Liver (tissue), 3 donors: ENCODE results near the gene CALHM3.

Source experiments
- ATF3 ChIP-seq: IDR thresholded peaks from 2 replicates; pipeline ENCODE4 v1.6.1; 2016; ENCODE audit warnings: antibody characterized with exemption
- CTCF ChIP-seq: fragments of 150-350 bp; IDR thresholded peaks from 2 replicates; pipeline ENCODE4 v1.5.1; 2017; ENCODE audit warnings: improper control_type of control experiment, low read depth, low read length; ENCODE audit not compliant: missing input control
- EGR1 ChIP-seq, 2 donors: IDR thresholded peaks; 2 replicates each; pipeline ENCODE4 v1.6.1; 2016 to 2018; ENCODE audit warnings: antibody characterized with exemption in 2 of 2, low read depth in 2 of 2
- HNF4A ChIP-seq, 2 donors: conservative IDR thresholded peaks; 2 replicates each; pipeline ENCODE4 v1.6.1; 2016; ENCODE audit warnings: antibody characterized with exemption in 2 of 2, mild to moderate bottlenecking in 2 of 2
- RAD21 ChIP-seq, 2 donors: IDR thresholded peaks; 2 replicates each; pipeline ENCODE4 v1.6.1; 2016; ENCODE audit warnings: antibody characterized with exemption in 2 of 2, mild to moderate bottlenecking in 2 of 2
- REST ChIP-seq: IDR thresholded peaks from 2 replicates; pipeline ENCODE4 v1.6.1; 2016; ENCODE audit warnings: antibody characterized with exemption, mild to moderate bottlenecking
- TAF1 ChIP-seq: conservative IDR thresholded peaks from 2 replicates; pipeline ENCODE4 v1.6.1; 2016; ENCODE audit warnings: antibody characterized with exemption, mild to moderate bottlenecking
- ZBTB33 ChIP-seq: IDR thresholded peaks from 2 replicates; pipeline ENCODE4 v1.6.1; 2016; ENCODE audit warnings: antibody characterized with exemption
- donor health status: healthy.
- donor health status: healthy.

GRCh38 chr10:103528549-103528948 is 49.5 kb upstream of the CALHM3 start:
- TF ChIP-seq EGR1 (IDR thresholded peaks at IDR 0.05; ENCODE audit: low read depth in 2 of 2) (no peak), CTCF (no peak), ZBTB33 (no peak), REST (no peak), TAF1 (no peak), HNF4A (conservative IDR thresholded peaks at IDR 0.05) (peak in 1 of 2 donors; percentile 10), ATF3 (no peak), RAD21 (IDR thresholded peaks at IDR 0.05) (no peak)
